Upper lobe of left lung (tissue), 4 donors: ENCODE results near the gene CALML5.

Source experiments
- EP300 ChIP-seq, 4 donors: sonication (generic); formaldehyde crosslinking; IDR thresholded peaks; one replicate each; pipeline ENCODE4 v1.5.1; 2017; ENCODE audit warnings: antibody characterized with exemption in 4 of 4, control low read depth in 2 of 4
- POLR2A ChIP-seq, 4 donors: fragments of 450-650 bp; IDR thresholded peaks; one replicate each; pipeline ENCODE4 v1.5.1; 2016 to 2017; ENCODE audit warnings: antibody characterized with exemption in 4 of 4, mild to moderate bottlenecking in 2 of 4
- POLR2AphosphoS5 ChIP-seq, 2 donors: sonication (generic); formaldehyde crosslinking; IDR thresholded peaks; one replicate each; pipeline ENCODE4 v1.5.1; 2017; ENCODE audit warnings: antibody characterized with exemption in 2 of 2
- TF ChIP-seq, protein P1 (sequence below), 6 experiments: fragments of 450-650 bp in 4 of 6; fragments of 200-600 bp in 2 of 6; sonication (generic) in 2 of 6; IDR thresholded peaks; one replicate each; pipeline ENCODE4 v1.5.1; 2016 to 2019; ENCODE audit warnings: antibody characterized with exemption in 6 of 6

DNA sequence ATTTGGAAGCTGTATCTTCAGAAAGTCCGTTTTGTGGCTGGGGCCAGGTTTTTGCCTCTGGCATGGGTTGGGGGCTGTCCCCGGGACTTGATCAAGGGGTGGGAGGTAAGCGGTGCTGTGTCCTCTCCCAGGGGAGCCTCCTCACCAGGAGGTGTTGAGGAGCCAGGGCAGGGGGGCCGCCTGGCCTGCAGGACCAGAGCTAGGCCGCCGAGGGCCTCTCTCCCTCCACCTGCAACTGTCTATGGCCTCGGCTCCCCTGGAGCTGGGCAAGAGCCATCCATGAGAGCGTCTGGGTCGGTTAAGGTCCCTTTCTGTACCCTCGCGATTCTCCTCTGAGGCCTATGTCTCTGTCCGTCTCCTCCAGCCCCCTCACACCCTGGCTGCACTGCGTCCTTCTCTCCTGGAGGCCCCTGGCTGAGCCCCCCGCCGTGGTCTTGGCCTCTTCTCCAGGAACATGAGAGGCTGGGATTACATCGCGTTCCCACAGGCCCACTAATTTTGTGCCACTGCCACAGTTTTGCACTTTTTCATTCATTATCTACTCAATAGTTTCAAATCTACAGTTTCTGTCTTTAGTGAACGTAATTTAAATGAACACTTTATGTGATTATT, 20.6 kb downstream of the CALML5 start:
- TF ChIP-seq, protein P1, sequence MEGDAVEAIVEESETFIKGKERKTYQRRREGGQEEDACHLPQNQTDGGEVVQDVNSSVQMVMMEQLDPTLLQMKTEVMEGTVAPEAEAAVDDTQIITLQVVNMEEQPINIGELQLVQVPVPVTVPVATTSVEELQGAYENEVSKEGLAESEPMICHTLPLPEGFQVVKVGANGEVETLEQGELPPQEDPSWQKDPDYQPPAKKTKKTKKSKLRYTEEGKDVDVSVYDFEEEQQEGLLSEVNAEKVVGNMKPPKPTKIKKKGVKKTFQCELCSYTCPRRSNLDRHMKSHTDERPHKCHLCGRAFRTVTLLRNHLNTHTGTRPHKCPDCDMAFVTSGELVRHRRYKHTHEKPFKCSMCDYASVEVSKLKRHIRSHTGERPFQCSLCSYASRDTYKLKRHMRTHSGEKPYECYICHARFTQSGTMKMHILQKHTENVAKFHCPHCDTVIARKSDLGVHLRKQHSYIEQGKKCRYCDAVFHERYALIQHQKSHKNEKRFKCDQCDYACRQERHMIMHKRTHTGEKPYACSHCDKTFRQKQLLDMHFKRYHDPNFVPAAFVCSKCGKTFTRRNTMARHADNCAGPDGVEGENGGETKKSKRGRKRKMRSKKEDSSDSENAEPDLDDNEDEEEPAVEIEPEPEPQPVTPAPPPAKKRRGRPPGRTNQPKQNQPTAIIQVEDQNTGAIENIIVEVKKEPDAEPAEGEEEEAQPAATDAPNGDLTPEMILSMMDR (IDR thresholded peaks at IDR 0.05) = no peak
- TF ChIP-seq POLR2A (IDR thresholded peaks at IDR 0.05) = no peak
- TF ChIP-seq EP300 (IDR thresholded peaks at IDR 0.05) = no peak
- no peak for TF ChIP-seq POLR2AphosphoS5 (IDR thresholded peaks at IDR 0.05)
